ENCODE data around the gene EIF4ENIF1.
"Not testable (repeated sequence)": the region's sequence is repeated elsewhere in the genome, so short reads cannot be mapped to it uniquely, and the experiment has no call there.

DNA sequence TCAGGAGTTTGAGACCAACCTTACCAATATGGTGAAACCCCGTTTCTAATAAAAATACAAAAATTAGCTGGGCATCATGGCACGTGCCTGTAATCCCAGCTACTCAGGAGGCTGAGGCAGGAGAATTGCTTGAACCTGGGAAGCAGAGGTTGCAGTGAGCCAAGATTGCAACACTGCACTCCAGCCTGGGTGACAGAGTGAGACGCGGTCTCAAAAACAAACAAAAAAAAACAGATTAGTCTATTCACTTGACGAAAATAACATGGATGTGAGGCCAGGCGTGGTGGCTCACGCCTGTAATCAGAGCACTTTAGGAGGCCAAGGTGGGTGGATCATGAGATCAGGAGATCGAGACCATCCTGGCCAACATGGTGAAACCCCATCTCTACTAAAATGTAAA, 7.2 kb downstream of the EIF4ENIF1 start:
- TF ChIP-seq, protein P1, sequence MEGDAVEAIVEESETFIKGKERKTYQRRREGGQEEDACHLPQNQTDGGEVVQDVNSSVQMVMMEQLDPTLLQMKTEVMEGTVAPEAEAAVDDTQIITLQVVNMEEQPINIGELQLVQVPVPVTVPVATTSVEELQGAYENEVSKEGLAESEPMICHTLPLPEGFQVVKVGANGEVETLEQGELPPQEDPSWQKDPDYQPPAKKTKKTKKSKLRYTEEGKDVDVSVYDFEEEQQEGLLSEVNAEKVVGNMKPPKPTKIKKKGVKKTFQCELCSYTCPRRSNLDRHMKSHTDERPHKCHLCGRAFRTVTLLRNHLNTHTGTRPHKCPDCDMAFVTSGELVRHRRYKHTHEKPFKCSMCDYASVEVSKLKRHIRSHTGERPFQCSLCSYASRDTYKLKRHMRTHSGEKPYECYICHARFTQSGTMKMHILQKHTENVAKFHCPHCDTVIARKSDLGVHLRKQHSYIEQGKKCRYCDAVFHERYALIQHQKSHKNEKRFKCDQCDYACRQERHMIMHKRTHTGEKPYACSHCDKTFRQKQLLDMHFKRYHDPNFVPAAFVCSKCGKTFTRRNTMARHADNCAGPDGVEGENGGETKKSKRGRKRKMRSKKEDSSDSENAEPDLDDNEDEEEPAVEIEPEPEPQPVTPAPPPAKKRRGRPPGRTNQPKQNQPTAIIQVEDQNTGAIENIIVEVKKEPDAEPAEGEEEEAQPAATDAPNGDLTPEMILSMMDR (conservative IDR thresholded peaks at IDR 0.05 in 1 of 2, IDR thresholded peaks at IDR 0.05 in 1 of 2; ENCODE audit: low read depth in 1 of 2, low read length in 2 of 2), result not testable (repeated sequence)
- TF ChIP-seq EZH2 (IDR thresholded peaks at IDR 0.05; ENCODE audit: low read length, missing control alignments), result not testable (repeated sequence)

All from fibroblast of lung (primary cell).